GM08714 (cell line): ENCODE data around the gene LGALS1.
A peak's percentile ranks its signal among the peaks of the same experiment; 100 is the strongest.
"Not testable (repeated sequence)": the region's sequence is repeated elsewhere in the genome, so short reads cannot be mapped to it uniquely, and the experiment has no call there.

Source experiments
- H3K4me3 ChIP-seq: fragments of 200-500 bp; sonication (Bioruptor generic); 2 replicates; pipeline ENCODE4 v1.5.1; 2014; ENCODE audit warnings: mild to moderate bottlenecking, low read length, inconsistent platforms
- ZNF274 ChIP-seq: IDR thresholded peaks from 2 replicates; pipeline ENCODE4 v1.6.1; 2012; ENCODE audit warnings: mild to moderate bottlenecking, low read depth, low read length

Gene LGALS1

DNA sequence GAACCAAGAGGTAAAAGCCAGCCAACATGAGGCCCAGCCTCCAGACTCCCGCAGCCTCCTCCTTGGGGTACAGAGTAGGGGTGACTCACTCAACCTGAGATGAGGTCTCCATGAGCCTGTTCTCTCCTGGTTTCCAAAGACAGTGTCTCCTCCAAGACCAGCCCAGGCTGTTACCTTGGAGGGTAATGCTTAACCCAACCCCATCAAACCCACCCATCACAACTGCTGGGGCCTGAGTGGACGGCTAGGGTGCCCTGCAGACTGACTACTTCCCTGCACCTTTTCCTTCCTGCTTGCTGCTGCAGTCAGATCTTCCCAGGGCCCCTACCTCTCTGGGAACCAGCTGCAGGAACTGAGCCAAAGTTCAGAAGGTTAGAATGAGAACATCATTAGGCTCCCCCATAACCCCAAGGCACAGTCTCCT, 5.6 kb downstream of the LGALS1 start:
- no peak for TF ChIP-seq ZNF274

DNA sequence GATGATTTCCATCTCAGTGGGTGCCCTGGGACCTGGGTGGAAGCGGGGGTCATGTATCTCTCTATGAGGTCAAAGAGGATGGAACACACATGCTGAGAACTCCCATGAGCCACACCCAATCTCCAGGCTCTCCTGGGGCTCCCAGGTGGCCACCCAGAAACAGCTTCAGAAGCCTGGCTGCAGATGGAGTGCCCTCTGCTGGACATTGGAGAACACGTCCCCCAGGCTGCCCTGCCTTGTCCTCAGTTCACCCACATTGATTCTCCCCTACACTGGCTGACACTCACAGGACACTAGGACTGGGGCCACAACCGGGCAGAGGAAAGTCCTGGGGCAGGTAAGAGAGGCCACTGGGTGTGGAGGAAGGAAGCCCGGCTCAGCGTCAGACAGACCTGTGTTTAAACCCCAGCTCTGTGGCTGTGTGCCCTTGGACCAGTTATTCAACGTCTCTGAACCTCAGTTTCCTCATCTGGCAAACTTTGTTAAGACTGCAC, 6.2 kb downstream of the LGALS1 start:
- no peak for TF ChIP-seq ZNF274
- no peak overlapping the region for H3K4me3 ChIP-seq

More for the DNA sequence above, 5.6 kb downstream of the LGALS1 start:
- no peak overlapping the region for H3K4me3 ChIP-seq

DNA sequence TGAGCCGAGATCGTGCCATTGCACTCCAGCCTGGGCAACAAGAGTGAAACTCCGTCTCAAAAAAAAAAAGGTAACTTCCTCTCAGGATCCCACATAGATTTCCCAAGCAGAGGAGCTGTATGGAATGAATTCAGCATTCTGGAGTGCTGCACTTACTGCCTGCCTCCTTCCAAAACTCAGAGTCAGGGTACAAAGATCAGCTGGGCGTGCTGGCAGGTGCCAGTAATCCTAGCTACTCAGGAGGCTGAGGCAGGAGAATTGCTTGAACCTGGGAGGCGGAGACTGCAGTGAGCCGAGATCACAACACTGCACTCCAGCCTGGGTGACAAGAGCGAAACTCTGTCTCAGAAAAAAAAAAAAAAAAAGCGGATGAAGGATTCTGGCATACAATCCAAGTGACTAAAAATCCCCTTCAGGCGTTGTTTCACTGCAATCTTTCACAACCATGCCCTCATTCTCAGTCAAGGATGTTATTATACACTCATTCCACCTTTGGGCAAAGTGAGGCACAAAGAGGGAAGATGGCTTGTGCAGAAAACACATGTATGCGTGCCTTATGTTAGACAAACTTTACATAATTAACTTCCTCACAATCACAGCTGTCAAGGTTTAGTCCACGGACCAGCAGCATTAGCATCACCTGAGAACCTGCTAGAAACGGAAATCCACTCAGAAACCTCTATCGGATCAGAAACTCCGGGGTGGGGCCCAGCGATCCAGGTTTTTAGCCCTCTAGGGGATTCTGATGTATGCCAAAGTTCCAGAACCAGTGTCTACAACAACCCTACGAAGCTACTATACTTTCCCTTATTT, 9.6 kb downstream of the LGALS1 start:
- no peak overlapping the region for H3K4me3 ChIP-seq

DNA sequence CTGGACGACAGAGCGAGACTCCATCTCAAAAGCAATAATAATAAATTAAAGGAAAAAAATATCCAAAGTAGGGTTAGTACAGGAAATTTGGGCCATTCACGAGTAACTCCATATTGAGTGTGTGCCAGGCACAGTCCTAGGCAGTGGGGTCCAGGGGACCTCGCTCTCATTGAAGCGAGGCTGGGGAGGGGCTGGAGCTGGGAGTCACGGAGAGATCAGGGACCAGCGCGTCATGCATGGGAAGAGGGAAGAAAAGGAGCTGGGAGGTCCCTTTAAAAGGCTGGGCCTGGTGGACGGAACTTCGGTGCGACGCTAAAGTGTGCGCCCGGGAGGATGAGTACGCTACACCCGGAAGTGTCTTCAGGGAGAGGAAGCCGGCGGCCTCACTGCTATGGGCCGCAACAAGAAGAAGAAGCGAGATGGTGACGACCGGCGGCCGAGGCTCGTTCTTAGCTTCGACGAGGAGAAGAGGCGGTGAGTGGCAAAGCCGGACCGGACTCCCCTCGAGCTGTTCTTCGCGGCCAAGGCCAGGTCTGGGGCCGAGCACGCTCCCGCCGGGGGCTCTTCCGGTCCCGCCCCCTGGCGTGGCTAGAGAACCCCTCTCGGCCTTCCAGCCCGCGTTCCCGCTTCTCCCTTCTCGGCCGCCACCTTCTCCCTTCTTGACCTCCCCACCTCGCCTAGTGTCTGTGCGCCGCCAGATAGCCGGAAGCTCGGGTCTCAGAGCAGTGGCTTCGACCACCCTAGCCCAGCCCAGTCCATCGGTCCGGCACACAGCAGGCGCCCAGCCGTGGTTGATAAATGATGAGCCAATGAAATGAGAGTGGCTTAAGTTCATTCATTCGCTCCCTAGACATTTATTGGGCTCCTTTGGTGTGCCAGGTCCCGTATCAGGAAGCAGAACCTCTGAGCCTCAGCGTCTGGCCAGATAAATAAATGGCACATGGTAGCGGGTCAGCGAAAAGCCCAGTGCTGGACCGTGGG, 10.9 kb downstream of the LGALS1 start, which contains the start of gene NOL12:
Gene NOL12 (plus strand): TSS at position 342 of the 981 bp plus-strand sequence. CDS start 50 bp downstream, at position 392.
- peak within 1 kb of the TSS; percentile 85 for H3K4me3 ChIP-seq
- TF ChIP-seq ZNF274, result no peak

More for the DNA sequence above, 9.6 kb downstream of the LGALS1 start:
- no peak for TF ChIP-seq ZNF274

DNA sequence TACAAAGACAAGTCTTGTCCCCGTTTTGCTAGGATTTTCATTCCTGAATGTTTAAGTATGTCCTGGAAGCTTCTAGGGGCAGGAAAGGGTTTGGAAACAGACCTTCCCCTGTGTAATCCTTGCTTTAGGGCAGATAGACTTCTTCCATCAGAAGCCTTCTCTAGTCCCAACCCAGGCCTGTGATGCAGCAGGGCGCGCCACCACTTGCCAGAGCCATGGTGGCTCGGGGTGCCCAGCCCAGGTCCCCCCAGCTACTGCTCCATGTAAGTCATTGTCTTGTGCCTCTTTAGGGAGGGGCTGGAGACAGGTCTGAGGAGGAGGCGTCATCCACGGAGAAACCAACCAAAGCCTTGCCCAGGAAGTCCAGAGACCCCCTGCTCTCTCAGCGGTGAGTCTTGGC, 15.0 kb downstream of the LGALS1 start:
- H3K4me3 ChIP-seq, result no peak overlapping the region
- no peak for TF ChIP-seq ZNF274

DNA sequence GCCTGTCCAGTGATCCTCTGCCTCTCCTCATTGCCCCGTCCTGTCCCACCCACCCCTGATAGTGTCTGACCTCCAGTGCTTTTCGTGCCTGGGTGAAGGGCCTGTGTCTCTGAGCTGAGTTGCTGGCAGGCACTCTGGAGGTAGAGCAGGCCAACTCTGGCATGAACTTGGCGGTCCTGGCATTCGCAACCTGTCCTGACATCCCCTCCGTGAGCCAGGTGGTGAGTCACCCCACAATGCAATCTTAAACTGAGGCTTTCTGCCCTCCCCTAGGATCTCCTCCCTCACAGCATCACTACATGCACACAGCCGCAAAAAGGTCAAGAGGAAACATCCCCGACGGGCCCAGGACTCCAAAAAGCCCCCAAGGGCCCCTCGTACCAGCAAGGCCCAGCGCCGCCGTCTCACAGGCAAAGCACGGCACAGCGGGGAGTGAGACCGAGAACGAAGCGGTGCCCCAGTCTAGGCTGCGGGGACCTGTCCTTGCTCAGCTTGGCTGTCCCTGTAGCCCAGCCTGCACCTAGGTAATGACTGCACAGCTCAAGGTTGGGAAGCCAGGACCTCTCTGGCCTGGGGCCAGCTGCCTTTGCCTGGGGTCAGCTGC, 15.6 kb downstream of the LGALS1 start:
- no peak for TF ChIP-seq ZNF274
- no peak overlapping the region for H3K4me3 ChIP-seq

DNA sequence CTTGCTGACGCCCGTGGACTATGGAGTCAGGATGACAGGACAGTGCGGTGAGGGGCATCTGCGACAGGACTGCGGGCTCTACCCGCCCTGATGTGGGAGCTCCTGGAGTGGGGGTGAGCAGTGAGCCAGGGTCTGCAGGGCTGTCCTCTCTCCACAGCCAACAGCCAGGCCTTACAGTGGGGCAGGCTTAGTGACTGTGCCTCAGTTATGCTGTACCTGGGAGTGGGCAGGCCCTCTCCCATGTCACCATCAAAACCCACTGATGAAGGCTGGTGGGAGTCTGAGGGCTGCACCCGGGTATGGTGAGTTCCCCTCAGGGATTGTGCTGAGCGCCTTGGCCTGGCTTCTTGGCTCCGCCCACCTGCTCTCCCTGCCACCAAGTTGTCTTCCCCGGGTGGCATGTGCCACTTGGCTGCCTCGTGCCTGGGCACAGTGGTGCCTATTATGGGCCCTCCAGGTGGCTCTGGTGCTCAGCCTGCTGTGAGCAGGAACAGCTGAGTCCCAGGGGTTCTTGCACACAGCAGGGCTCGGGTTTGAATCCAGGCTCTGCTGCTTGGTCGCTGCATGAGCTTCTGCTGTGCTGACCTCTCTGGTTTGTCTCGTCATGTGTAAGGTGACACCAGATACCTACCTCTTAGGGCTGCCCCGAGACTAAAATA, 17.3 kb downstream of the LGALS1 start:
- no peak for TF ChIP-seq ZNF274
- no peak overlapping the region for H3K4me3 ChIP-seq

DNA sequence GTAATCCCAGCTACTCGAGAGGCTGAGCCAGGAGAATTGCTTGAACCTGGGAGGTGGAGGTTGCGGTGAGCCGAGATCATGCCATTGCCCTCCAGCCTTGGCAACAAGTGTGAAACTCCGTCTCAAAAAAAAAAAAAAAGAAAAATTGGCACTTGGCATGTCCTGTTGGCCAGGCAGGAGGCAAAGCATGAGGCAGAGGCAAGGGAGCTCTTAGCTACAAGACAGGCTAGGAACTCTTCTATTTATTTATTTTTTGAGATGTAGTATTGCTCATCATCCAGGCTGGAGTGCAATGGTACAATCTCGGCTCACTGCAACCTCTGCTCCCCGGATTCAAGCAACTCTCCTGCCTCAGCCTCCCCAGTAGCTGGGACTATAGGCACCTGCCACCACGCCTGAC, 18.7 kb downstream of the LGALS1 start:
- not testable (repeated sequence) for H3K4me3 ChIP-seq

DNA sequence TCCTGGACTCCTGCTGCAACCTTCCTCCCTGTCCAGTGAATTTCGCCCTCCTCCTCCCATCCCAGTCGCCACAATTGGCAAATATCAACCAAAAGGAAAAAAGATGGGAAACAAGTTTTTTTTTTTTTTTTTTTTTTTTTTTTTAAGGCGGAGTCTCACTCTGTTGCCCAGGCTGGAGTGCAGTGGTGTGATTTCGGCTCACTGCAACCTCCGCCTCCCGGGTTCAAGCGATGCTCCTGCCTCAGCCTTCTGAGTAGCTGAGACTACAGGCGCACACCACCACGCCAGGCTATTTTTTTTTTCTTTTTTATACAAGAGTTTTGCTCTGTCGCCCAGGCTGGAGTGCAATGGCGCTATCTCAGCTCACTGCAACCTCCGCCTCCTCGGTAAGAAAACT, 20.8 kb downstream of the LGALS1 start:
- H3K4me3 ChIP-seq, result not testable (repeated sequence)

DNA sequence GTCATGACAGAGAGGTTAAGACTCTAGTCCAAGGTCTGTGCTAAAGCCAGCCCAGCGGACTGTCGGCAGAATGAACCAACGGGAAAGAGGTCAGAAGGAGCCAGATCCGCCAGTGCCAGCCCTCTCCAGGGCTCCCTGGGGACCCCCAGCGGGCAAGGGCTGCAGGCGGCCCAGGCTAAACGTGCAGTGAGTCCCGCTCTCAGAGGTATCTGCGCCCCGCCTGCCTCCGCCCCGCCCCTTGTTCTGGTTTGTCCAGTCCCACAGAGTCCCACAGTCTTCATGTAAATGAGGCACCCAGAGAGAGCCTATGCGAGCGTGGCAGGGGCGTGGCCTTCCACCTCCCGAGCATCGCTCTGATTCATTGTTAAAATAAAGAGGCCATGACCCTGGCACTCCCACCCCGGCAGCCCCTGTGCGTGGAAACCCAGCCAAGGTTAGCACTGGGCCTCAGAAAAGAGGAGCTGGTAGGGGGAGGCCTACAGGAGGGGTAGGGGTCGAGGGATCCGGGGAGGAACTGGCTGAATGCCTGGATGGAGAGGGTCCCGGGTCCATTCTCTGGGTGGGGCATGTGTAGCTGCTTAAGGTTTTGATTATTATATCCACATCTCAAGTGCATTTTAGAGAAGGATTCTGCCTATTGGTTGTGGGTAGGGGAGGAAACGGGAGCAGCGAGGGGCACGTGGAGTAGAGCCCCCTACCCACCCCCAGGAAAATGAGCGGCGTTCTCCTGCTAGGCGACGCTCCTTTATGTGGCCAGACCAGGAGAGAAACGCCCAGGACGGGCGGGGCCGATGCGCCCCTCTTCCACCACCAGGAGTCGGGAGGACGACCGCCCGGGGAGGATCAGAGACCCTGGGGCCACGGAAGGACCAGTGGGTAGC, 21.5 kb downstream of the LGALS1 start, which contains the start of gene TRIOBP:
Gene TRIOBP (plus strand): TSS at position 392 of the 881 bp plus-strand sequence. CDS start 4,318 bp downstream, outside the sequence.
- no peak within 1 kb of the TSS for H3K4me3 ChIP-seq
- TF ChIP-seq ZNF274, result no peak

DNA sequence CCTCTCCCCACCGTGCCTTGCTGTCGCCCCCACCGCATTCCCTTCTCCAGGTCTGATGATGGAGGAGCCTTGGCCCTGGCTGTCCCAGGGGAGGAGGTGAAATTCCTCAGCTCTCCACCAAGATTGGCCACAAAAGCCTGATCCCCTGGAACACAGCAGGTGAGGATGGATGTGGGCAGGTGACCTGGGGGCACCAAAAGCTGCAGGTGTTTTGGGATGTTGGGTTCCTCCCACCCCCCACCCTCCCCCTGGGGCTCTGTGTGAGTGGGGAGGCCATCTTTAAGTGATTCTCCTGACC, 22.1 kb downstream of the LGALS1 start:
- no peak overlapping the region for H3K4me3 ChIP-seq
- TF ChIP-seq ZNF274, result no peak

DNA sequence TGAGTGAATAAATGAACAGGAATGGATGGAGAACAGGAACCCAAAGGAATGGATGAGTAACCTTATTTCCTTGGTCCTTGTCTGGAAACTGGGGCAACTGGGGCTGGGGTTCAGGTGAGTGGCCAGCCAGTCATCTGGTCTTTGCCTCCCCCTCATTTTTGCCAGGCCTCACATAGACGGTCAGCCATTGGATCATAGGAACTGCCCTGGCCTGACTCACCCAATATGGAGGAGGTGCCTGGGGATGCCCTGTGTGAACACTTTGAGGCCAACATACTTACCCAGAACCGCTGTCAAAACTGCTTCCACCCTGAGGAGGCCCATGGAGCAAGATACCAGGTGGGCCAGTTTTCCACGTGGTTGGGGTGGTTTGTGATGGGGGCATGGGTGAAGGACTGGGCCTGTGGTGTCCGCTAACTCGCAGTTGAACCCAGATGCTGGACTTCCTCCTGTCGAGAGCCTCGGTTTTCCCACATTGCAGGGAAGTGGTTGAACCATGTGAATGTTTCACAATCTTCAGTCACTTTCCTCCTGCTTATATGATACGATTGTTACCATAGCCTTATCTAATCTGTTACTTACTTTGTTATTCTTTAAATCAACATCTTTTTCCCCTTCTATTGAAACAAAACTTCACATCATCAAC, 25.8 kb downstream of the LGALS1 start:
- no peak for TF ChIP-seq ZNF274
- no peak overlapping the region for H3K4me3 ChIP-seq

DNA sequence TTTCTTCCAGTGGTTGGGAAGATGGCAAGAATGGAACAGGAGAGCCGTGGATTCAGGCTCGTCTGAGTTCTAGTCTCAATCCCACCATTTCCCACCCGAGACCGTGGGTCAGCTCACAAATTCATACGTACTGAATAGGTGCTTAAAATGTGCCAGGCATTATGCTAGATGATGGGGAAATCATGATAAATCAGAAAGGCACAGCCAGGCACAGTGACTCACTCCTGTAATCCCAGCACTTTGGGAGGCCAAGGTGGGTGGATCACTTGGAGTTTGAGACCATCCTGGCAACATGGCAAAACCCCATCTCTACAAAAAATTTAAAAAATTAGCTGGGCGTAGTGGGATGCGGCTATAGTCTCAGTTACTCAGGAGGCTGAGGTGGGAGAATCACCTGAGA, 28.5 kb downstream of the LGALS1 start:
- no peak overlapping the region for H3K4me3 ChIP-seq
- no peak for TF ChIP-seq ZNF274
